Measurements from ENCODE around the gene KCMF1.

DNA sequence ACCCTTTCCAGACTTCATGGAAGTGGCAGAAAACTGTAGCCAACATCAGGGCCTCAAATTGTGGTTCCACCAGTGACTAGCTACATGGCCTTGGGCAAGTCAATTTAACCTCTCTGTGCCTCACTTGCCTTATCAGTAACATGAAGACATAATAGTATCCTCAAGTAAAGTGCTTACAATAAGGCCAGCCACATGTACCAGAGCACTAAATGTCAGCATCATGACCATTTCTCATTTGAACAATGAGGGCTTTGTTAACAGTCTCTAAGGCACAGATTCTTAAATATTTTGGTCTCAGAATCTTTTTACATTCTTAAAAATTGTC is 5.8 kb upstream of the KCMF1 start:
- TF ChIP-seq, protein P1, sequence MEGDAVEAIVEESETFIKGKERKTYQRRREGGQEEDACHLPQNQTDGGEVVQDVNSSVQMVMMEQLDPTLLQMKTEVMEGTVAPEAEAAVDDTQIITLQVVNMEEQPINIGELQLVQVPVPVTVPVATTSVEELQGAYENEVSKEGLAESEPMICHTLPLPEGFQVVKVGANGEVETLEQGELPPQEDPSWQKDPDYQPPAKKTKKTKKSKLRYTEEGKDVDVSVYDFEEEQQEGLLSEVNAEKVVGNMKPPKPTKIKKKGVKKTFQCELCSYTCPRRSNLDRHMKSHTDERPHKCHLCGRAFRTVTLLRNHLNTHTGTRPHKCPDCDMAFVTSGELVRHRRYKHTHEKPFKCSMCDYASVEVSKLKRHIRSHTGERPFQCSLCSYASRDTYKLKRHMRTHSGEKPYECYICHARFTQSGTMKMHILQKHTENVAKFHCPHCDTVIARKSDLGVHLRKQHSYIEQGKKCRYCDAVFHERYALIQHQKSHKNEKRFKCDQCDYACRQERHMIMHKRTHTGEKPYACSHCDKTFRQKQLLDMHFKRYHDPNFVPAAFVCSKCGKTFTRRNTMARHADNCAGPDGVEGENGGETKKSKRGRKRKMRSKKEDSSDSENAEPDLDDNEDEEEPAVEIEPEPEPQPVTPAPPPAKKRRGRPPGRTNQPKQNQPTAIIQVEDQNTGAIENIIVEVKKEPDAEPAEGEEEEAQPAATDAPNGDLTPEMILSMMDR (conservative IDR thresholded peaks at IDR 0.05): no peak
- no peak for TF ChIP-seq EZH2 (IDR thresholded peaks at IDR 0.05; ENCODE audit: low read depth)
